Measurements from ENCODE around the gene BPIFA3. TPM values are rescaled to one million over a fixed set of nuclear protein-coding genes. Genes with fewer than 3 reads are reported as not detected.

BPIFA3 gene
- total RNA-seq, 1 donor from 2014 or later, result not detected

- FAIRE-seq (no peak), DNase-seq (ENCODE audit: low read depth) (no peak)
- Histone ChIP-seq H3K4me3 (ENCODE audit: low read depth, low read length) (no peak overlapping the region), H3K36me3 (ENCODE audit: control insufficient read depth, insufficient read depth, low read length) (no peaks in the 10 kb centered on the region), H3K27me3 (ENCODE audit: control insufficient read depth, insufficient read depth, low read length) (peaks cover 2% of the 10 kb centered on the region)
- no peak for TF ChIP-seq CTCF (IDR thresholded peaks at IDR 0.05; ENCODE audit: insufficient read depth, low read length, severe bottlenecking)
Measured at GRCh38 chr20:33229843-33230242, 12.7 kb downstream of the BPIFA3 start.

GRCh38 chr20:33231237-33231636 is 14.1 kb downstream of the BPIFA3 start:
- no peaks in the 10 kb centered on the region for H3K36me3 ChIP-seq (ENCODE audit: control insufficient read depth, insufficient read depth, low read length)
- FAIRE-seq, result no peak

GRCh38 chr20:33232486-33233072 is 15.4 kb downstream of the BPIFA3 start:
- no peak for DNase-seq (ENCODE audit: low read depth)
- no peak overlapping the region for H3K4me3 ChIP-seq (ENCODE audit: low read depth, low read length)
- H3K36me3 ChIP-seq (ENCODE audit: control insufficient read depth, insufficient read depth, low read length), result no peaks in the 10 kb centered on the region
- TF ChIP-seq CTCF (IDR thresholded peaks at IDR 0.05; ENCODE audit: insufficient read depth, low read length, severe bottlenecking), result no peak
- peaks cover 2% of the 10 kb centered on the region for H3K27me3 ChIP-seq (ENCODE audit: control insufficient read depth, insufficient read depth, low read length)
- no peak for FAIRE-seq

More at GRCh38 chr20:33231237-33231636, 14.1 kb downstream of the BPIFA3 start:
- no peak for DNase-seq (ENCODE audit: low read depth)
- H3K27me3 ChIP-seq (ENCODE audit: control insufficient read depth, insufficient read depth, low read length), result peaks cover 2% of the 10 kb centered on the region
- no peak overlapping the region for H3K4me3 ChIP-seq (ENCODE audit: low read depth, low read length)
- TF ChIP-seq CTCF (IDR thresholded peaks at IDR 0.05; ENCODE audit: insufficient read depth, low read length, severe bottlenecking), result no peak

GRCh38 chr20:33233129-33233774 is 16.1 kb downstream of the BPIFA3 start:
- FAIRE-seq, result peak; percentile 36
- Histone ChIP-seq H3K4me3 (ENCODE audit: low read depth, low read length) (no peak overlapping the region), H3K36me3 (ENCODE audit: control insufficient read depth, insufficient read depth, low read length) (no peaks in the 10 kb centered on the region), H3K27me3 (ENCODE audit: control insufficient read depth, insufficient read depth, low read length) (peaks cover 2% of the 10 kb centered on the region)
- no peak for TF ChIP-seq CTCF (IDR thresholded peaks at IDR 0.05; ENCODE audit: insufficient read depth, low read length, severe bottlenecking)
- no peak for DNase-seq (ENCODE audit: low read depth)

- no peak for TF ChIP-seq CTCF (IDR thresholded peaks at IDR 0.05; ENCODE audit: insufficient read depth, low read length, severe bottlenecking)
- Histone ChIP-seq H3K4me3 (ENCODE audit: low read depth, low read length) (no peak overlapping the region), H3K36me3 (ENCODE audit: control insufficient read depth, insufficient read depth, low read length) (no peaks in the 10 kb centered on the region), H3K27me3 (ENCODE audit: control insufficient read depth, insufficient read depth, low read length) (peaks cover 2% of the 10 kb centered on the region)
- DNase-seq (ENCODE audit: low read depth) (no peak), FAIRE-seq (no peak)
Measured at GRCh38 chr20:33234050-33234449, 16.9 kb downstream of the BPIFA3 start.
